ENCODE results near the gene POU1F1.

The POU1F1 gene

DNA sequence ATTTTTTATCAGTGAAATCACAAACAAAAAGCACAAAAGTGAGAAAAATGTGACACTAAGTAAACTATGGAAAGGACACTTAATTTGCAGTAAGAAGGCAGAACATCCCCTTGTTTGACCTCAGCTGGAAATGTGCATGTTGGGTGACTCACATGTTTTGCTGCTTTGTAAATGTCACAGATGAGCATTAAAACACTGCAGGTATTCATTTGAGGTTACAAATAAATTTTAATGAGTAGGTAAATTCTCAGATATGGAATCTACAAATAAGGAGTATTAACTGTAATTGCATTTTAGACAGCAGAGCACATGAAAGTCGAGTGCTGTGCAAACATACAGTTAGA lies 29.0 kb downstream of the POU1F1 start:
- Histone ChIP-seq H3K4me1 (ENCODE audit: insufficient read depth, low read length) (no peaks in the 10 kb centered on the region), H3K36me3 (ENCODE audit: insufficient read depth, low read length) (peaks cover 30% of the 10 kb centered on the region), H3K79me2 (ENCODE audit: insufficient read depth, low read length) (no peaks in the 10 kb centered on the region), H3K9ac (ENCODE audit: low read depth, low read length) (no peak overlapping the region), H3K27ac (ENCODE audit: low read length) (no peak overlapping the region), H3K9me3 (ENCODE audit: insufficient read depth, low read length, severe bottlenecking) (no peaks in the 10 kb centered on the region), H4K20me1 (ENCODE audit: insufficient read depth, low read length) (no peaks in the 10 kb centered on the region), H3K27me3 (ENCODE audit: insufficient read depth, low read length, poor library complexity) (no peaks in the 10 kb centered on the region), H3K4me2 (ENCODE audit: insufficient read depth, low read length) (no peak overlapping the region), H3K4me3 (ENCODE audit: low read depth in 1 of 2, low read length in 2 of 2) (no peak overlapping the region), H2AFZ (ENCODE audit: low read depth, low read length) (no peak overlapping the region)
- no peak for ATAC-seq (ENCODE audit: insufficient read depth, low read depth)
- no peak for DNase-seq
- TF ChIP-seq, protein P1, sequence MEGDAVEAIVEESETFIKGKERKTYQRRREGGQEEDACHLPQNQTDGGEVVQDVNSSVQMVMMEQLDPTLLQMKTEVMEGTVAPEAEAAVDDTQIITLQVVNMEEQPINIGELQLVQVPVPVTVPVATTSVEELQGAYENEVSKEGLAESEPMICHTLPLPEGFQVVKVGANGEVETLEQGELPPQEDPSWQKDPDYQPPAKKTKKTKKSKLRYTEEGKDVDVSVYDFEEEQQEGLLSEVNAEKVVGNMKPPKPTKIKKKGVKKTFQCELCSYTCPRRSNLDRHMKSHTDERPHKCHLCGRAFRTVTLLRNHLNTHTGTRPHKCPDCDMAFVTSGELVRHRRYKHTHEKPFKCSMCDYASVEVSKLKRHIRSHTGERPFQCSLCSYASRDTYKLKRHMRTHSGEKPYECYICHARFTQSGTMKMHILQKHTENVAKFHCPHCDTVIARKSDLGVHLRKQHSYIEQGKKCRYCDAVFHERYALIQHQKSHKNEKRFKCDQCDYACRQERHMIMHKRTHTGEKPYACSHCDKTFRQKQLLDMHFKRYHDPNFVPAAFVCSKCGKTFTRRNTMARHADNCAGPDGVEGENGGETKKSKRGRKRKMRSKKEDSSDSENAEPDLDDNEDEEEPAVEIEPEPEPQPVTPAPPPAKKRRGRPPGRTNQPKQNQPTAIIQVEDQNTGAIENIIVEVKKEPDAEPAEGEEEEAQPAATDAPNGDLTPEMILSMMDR (IDR thresholded peaks at IDR 0.05; ENCODE audit: borderline replicate concordance, extremely low read depth, low read length, poor library complexity, severe bottlenecking): no peak
- no peak for TF ChIP-seq EZH2 (IDR thresholded peaks at IDR 0.05; ENCODE audit: borderline replicate concordance, low read depth, low read length, severe bottlenecking)

DNA sequence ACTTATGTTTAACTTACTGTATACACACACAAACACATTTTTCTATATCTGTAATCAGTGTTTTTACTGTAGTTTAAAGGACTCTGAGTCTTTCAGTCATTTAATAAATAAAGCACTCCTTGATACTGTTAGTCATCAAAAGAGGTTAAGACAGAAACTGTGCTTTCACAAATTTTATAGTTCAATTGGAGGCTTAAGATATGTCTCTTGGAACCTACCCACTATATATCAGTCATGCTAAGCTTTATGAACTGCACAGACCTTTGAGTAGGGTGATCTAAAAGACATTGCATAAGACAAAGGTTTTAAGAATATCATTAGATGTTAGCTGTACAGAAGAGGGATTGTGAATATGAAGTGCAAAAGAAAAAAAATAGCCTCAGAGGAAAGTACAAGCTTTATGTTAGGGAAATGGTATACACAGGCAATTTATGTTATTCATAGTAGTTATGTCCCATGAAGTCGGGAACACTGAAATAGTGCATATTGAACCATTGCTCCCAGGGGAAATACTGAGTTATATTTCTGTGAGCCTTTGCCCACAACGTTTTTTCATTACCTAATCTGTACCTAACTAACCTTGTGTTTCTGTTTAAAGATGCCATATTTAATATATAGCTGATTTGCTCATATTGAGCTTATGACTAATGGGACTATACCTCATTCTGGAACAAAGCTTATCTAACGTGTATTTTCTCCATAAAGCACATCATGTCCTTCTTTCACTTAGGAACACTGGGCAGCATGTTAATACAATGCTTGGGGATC lies 29.5 kb downstream of the POU1F1 start:
- Histone ChIP-seq H3K4me1 (ENCODE audit: insufficient read depth, low read length) (no peaks in the 10 kb centered on the region), H3K4me2 (ENCODE audit: insufficient read depth, low read length) (no peak overlapping the region), H3K36me3 (ENCODE audit: insufficient read depth, low read length) (peaks cover 31% of the 10 kb centered on the region), H4K20me1 (ENCODE audit: insufficient read depth, low read length) (no peaks in the 10 kb centered on the region), H3K79me2 (ENCODE audit: insufficient read depth, low read length) (peaks cover 2% of the 10 kb centered on the region; the same call in 1 of the 2 replicates), H3K27ac (ENCODE audit: low read length) (no peak overlapping the region), H3K27me3 (ENCODE audit: insufficient read depth, low read length, poor library complexity) (no peaks in the 10 kb centered on the region), H3K4me3 (ENCODE audit: low read depth in 1 of 2, low read length in 2 of 2) (no peak overlapping the region), H2AFZ (ENCODE audit: low read depth, low read length) (no peak overlapping the region), H3K9ac (ENCODE audit: low read depth, low read length) (no peak overlapping the region), H3K9me3 (ENCODE audit: insufficient read depth, low read length, severe bottlenecking) (no peaks in the 10 kb centered on the region)
- ATAC-seq (ENCODE audit: insufficient read depth, low read depth): no peak
- no peak for DNase-seq
- TF ChIP-seq, protein P1 (IDR thresholded peaks at IDR 0.05; ENCODE audit: borderline replicate concordance, extremely low read depth, low read length, poor library complexity, severe bottlenecking): no peak
- TF ChIP-seq EZH2 (IDR thresholded peaks at IDR 0.05; ENCODE audit: borderline replicate concordance, low read depth, low read length, severe bottlenecking): no peak

DNA sequence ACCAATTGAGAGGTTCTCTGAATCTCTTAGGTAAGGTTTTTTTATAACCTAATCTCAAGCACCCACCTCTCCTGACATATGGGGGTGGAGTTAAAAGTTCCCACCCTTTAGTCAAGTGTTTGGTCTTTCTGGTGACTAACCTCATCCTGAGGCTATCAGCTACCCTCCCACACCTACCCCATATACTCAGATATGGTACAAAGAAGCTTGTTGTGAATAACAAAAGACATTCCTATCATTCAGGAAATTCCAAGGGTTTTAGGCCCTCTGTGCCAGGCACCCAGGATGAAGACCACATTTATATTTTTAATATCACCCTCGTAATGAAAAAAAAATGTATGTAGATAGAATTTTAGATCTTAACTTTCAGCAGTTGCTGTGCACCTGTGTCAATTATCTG lies 40.3 kb downstream of the POU1F1 start:
- H2AFZ ChIP-seq (ENCODE audit: low read depth, low read length): no peak overlapping the region
- H3K4me1 ChIP-seq (ENCODE audit: insufficient read depth, low read length): no peaks in the 10 kb centered on the region
- DNase-seq (no peak), ATAC-seq (ENCODE audit: insufficient read depth, low read depth) (no peak)
- H3K9me3 ChIP-seq (ENCODE audit: insufficient read depth, low read length, severe bottlenecking): no peaks in the 10 kb centered on the region
- H3K4me2 ChIP-seq (ENCODE audit: insufficient read depth, low read length): no peak overlapping the region
- H3K79me2 ChIP-seq (ENCODE audit: insufficient read depth, low read length): peaks cover 54% of the 10 kb centered on the region
- TF ChIP-seq, protein P1 (IDR thresholded peaks at IDR 0.05; ENCODE audit: borderline replicate concordance, extremely low read depth, low read length, poor library complexity, severe bottlenecking): no peak
- TF ChIP-seq EZH2 (IDR thresholded peaks at IDR 0.05; ENCODE audit: borderline replicate concordance, low read depth, low read length, severe bottlenecking): no peak
- no peak overlapping the region for H3K4me3 ChIP-seq (ENCODE audit: low read depth in 1 of 2, low read length in 2 of 2)
- H3K36me3 ChIP-seq (ENCODE audit: insufficient read depth, low read length): no peaks in the 10 kb centered on the region
- no peak overlapping the region for H3K27ac ChIP-seq (ENCODE audit: low read length)
- no peak overlapping the region for H3K9ac ChIP-seq (ENCODE audit: low read depth, low read length)
- no peaks in the 10 kb centered on the region for H3K27me3 ChIP-seq (ENCODE audit: insufficient read depth, low read length, poor library complexity)
- peaks cover 2% of the 10 kb centered on the region; the same call in 1 of the 2 replicates for H4K20me1 ChIP-seq (ENCODE audit: insufficient read depth, low read length)

Data from DND-41 (cell line).